Mesenchymal stem cell (in vitro differentiated cells and primary cell): ENCODE data around the gene HOXB13.

Source experiments
- DNase-seq: peaks from one replicate; pipeline ENCODE4 v3.0.0-alpha.2; 2013
- H2AFZ ChIP-seq: one replicate; pipeline ENCODE4 v1.6.1; 2013; ENCODE audit warnings: low read depth, mild to moderate bottlenecking, control low read depth, inconsistent platforms, low read length, moderate library complexity
- H2AK5ac ChIP-seq: 2 replicates; pipeline ENCODE4 v1.6.1; 2013; ENCODE audit warnings: low read length, moderate library complexity, mild to moderate bottlenecking, inconsistent platforms; ENCODE audit not compliant: severe bottlenecking
- H2BK120ac ChIP-seq: one replicate; pipeline ENCODE4 v1.6.1; 2013; ENCODE audit warnings: low read depth, mild to moderate bottlenecking, inconsistent platforms, low read length, moderate library complexity
- H2BK12ac ChIP-seq, 2 experiments: one replicate each; pipeline ENCODE4 v1.6.1; 2013; ENCODE audit warnings: inconsistent platforms in 2 of 2, low read length in 2 of 2, mild to moderate bottlenecking in 2 of 2, moderate library complexity in 2 of 2, control low read depth in 1 of 2
- H2BK15ac ChIP-seq: one replicate; pipeline ENCODE4 v1.6.1; 2013; ENCODE audit warnings: mild to moderate bottlenecking, low read depth, inconsistent platforms; ENCODE audit not compliant: poor library complexity, severe bottlenecking
- H2BK5ac ChIP-seq: 2 replicates; pipeline ENCODE4 v1.6.1; 2013; ENCODE audit warnings: low read depth, mild to moderate bottlenecking, low read length, control low read depth, inconsistent platforms; ENCODE audit not compliant: poor library complexity, severe bottlenecking
- H3K14ac ChIP-seq, 2 experiments: one replicate each; pipeline ENCODE4 v1.6.1; 2013; ENCODE audit warnings: inconsistent platforms in 2 of 2, low read length in 2 of 2, control low read depth in 1 of 2, mild to moderate bottlenecking in 1 of 2, moderate library complexity in 1 of 2
- H3K18ac ChIP-seq, 2 experiments: one replicate each; pipeline ENCODE4 v1.6.1; 2013; ENCODE audit warnings: inconsistent platforms in 2 of 2, low read length in 2 of 2, control low read depth in 1 of 2, low read depth in 1 of 2, mild to moderate bottlenecking in 1 of 2
- H3K23ac ChIP-seq, 2 experiments: one replicate each; pipeline ENCODE4 v1.6.1; 2013; ENCODE audit warnings: inconsistent platforms in 2 of 2, low read length in 2 of 2, mild to moderate bottlenecking in 2 of 2, moderate library complexity in 2 of 2, control low read depth in 1 of 2
- H3K27ac ChIP-seq: 2 replicates; pipeline ENCODE4 v1.5.1; 2013; ENCODE audit warnings: mild to moderate bottlenecking, moderate library complexity, low read length, control low read depth, inconsistent platforms; ENCODE audit not compliant: poor library complexity, severe bottlenecking
- H3K27me3 ChIP-seq, 2 experiments: 2 replicates each; pipeline versions ENCODE4 v1.6.1 to v1.7.0; 2013; ENCODE audit warnings: low read length in 2 of 2, mild to moderate bottlenecking in 2 of 2, moderate library complexity in 2 of 2, control low read depth in 1 of 2, inconsistent platforms in 1 of 2; ENCODE audit not compliant: control insufficient read depth in 1 of 2, insufficient read depth in 1 of 2
- H3K36me3 ChIP-seq, 2 experiments: 2 replicates each; pipeline versions ENCODE4 v1.6.1 to v1.7.0; 2013; ENCODE audit warnings: low read length in 2 of 2, control low read depth in 1 of 2, inconsistent platforms in 1 of 2, low read depth in 1 of 2, mild to moderate bottlenecking in 1 of 2; ENCODE audit not compliant: insufficient read depth in 2 of 2, control insufficient read depth in 1 of 2
- H3K4ac ChIP-seq, 2 experiments: one replicate each; pipeline ENCODE4 v1.6.1; 2013; ENCODE audit warnings: inconsistent platforms in 2 of 2, low read length in 2 of 2, mild to moderate bottlenecking in 2 of 2, moderate library complexity in 2 of 2, control low read depth in 1 of 2, low read depth in 1 of 2
- H3K4me1 ChIP-seq: 2 replicates; pipeline ENCODE4 v1.6.1; 2013; ENCODE audit warnings: low read depth, low read length, control low read depth; ENCODE audit not compliant: control insufficient read depth, insufficient read depth
- H3K4me2 ChIP-seq: 2 replicates; pipeline ENCODE4 v1.6.1; 2013; ENCODE audit warnings: low read length, mild to moderate bottlenecking, inconsistent platforms; ENCODE audit not compliant: poor library complexity, severe bottlenecking
- H3K4me3 ChIP-seq, 2 experiments: 2 replicates each; pipeline versions ENCODE4 v1.5.1 to v1.7.0; 2013; ENCODE audit warnings: low read length in 2 of 2, mild to moderate bottlenecking in 2 of 2, control low read depth in 1 of 2, low read depth in 1 of 2; ENCODE audit not compliant: insufficient read depth in 1 of 2
- H3K79me1 ChIP-seq: replicated peaks from 2 replicates; pipeline ENCODE4 v1.6.1; 2013; ENCODE audit warnings: mild to moderate bottlenecking, control low read depth, low read length, inconsistent platforms; ENCODE audit not compliant: poor library complexity, severe bottlenecking
- H3K9ac ChIP-seq: 2 replicates; pipeline ENCODE4 v1.7.0; 2013; ENCODE audit warnings: mild to moderate bottlenecking, low read length, moderate library complexity
- H3K9me3 ChIP-seq: 2 replicates; pipeline ENCODE4 v1.7.0; 2013; ENCODE audit warnings: mild to moderate bottlenecking, low read length; ENCODE audit not compliant: control insufficient read depth
- H4K8ac ChIP-seq: one replicate; pipeline ENCODE4 v1.6.1; 2013; ENCODE audit warnings: inconsistent platforms, mild to moderate bottlenecking, low read length, moderate library complexity
- H4K91ac ChIP-seq: one replicate; pipeline ENCODE4 v1.6.1; 2013; ENCODE audit warnings: mild to moderate bottlenecking, low read length, inconsistent platforms
- WGBS: methylation state at CpG from one replicate; pipeline ENCODE4 v1.1.7; 2013; ENCODE audit warnings: mixed read lengths; 5-methylcytosine and 5-hydroxymethylcytosine counted together

The HOXB13 gene

DNA sequence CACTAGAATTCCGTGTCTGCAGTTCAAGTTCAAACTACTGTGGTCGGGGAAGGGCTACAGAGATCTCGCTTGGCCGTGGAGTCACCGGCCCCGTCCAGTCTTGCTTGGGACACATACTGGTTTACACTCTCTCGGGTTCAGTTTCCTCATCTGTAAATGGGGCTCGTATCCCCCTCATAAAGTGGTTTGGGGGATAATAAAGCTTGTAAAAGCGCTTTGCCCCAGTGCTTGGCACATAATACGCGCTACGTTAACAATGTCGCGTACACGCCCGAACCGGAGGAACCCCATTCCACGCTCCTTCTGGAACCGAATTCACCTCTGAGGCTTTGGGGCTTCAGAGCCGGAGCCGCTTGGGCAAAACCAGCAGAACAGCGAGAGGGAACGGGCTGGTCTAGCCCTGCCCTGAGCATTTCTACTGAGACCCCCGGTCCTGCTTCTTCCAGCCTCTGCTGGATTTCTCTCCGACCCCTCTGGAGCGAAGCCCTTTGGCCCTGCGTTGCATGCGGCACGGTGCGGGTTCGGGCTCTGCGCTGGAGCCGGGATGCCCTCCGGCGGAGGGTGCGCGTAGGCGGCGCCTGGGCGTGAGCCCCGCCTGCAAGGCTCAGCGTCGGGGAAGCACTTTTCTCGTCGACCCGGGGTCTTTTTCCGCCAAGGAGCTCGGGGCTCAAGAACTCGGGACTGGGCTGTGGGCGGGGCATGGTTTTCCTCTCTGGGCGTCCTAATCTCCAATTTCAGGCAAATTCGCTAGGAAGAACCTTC lies 26.1 kb upstream of the HOXB13 start:
- H3K14ac ChIP-seq = peak overlapping the region in 1 of 2 experiments; percentile 74
- peaks cover 12% of the 10 kb centered on the region for H3K4me1 ChIP-seq
- H3K9ac ChIP-seq = no peak overlapping the region
- H2BK5ac ChIP-seq = no peak overlapping the region
- no peak overlapping the region for H3K18ac ChIP-seq
- peak overlapping the region in 1 of 2 experiments; percentile 29 for H3K4me3 ChIP-seq
- no peak overlapping the region for H3K4ac ChIP-seq
- no peak overlapping the region for H2BK15ac ChIP-seq
- no peak overlapping the region for H2BK120ac ChIP-seq
- no peak overlapping the region for H2AFZ ChIP-seq
- H2BK12ac ChIP-seq = no peak overlapping the region
- H3K23ac ChIP-seq = peak overlapping the region in 1 of 2 experiments; percentile 78
- no peaks in the 10 kb centered on the region for H3K9me3 ChIP-seq
- H3K27me3 ChIP-seq = peaks cover 94 to 96% of the 10 kb centered on the region in 2 experiments
- 9% methylated on average over 52 of the region's 52 CpGs for WGBS
- H3K79me1 ChIP-seq = no peaks in the 10 kb centered on the region
- no peak overlapping the region for H3K4me2 ChIP-seq
- DNase-seq = no peak
- no peak overlapping the region for H2AK5ac ChIP-seq
- no peaks in the 10 kb centered on the region for H3K36me3 ChIP-seq
- H4K91ac ChIP-seq = no peak overlapping the region
- H4K8ac ChIP-seq = no peak overlapping the region
- no peak overlapping the region for H3K27ac ChIP-seq

- Histone ChIP-seq H4K8ac (no peak overlapping the region), H4K91ac (no peak overlapping the region), H2AK5ac (no peak overlapping the region), H3K27me3 (peaks cover 95 to 96% of the 10 kb centered on the region in 2 experiments), H2BK12ac (no peak overlapping the region), H3K4me2 (no peak overlapping the region), H3K36me3 (no peaks in the 10 kb centered on the region), H3K4me3 (peak overlapping the region in 1 of 2 experiments; percentile 29), H3K27ac (no peak overlapping the region), H3K14ac (no peak overlapping the region), H3K23ac (no peak overlapping the region), H3K4me1 (peaks cover 12% of the 10 kb centered on the region), H3K79me1 (no peaks in the 10 kb centered on the region), H3K18ac (no peak overlapping the region), H3K4ac (no peak overlapping the region), H2BK5ac (no peak overlapping the region), H3K9me3 (no peaks in the 10 kb centered on the region), H2AFZ (no peak overlapping the region), H2BK15ac (no peak overlapping the region), H3K9ac (no peak overlapping the region), H2BK120ac (no peak overlapping the region)
- 9% methylated on average over 22 of the region's 22 CpGs for WGBS
- peak; percentile 49 for DNase-seq
Observed at GRCh38 chr17:48753794-48754499, 25.4 kb upstream of the HOXB13 start.

DNA sequence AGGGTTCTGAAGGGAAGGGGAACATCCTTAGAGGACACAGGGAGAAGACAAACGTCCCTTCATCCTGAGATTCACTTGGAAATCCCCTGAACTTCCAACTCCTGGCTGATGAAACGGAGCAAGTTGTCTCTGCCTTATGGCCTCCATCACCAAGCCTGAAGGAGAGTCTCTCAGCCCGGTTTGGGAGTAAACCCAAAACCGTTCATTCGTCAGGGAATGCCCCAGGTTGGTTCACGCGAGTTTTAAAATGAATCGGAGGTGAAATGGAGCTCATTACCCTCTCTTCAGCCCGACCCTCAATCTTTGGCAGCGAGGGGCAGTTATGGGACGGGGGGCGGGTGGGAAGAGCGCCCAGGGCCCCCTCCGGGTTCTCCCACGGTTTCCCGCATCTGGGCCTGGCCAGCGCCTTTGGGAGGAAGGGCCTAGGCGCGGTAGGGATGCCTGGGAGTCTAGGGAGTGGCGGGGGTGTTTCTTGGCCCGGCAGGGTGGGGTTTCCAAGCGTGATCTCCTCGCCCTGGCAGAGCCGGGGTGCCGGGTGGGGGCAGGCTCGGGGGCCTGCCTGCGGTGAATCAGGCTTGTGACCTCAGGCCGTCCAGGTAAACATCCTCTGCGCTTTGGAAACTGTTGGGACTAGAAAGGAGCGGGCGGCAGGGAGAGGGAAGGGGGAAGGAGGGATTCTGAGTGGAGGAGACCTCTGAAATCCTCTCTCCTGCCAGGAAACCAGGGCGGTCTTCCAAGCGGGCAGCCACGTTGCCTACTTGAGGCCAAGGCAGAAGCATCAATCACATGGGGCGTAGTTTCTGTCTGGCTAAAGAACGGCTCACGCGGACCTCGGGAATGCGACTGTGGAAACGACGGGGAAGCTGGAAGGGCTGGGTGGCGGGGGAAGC lies 24.1 kb upstream of the HOXB13 start:
- 11% methylated on average over 39 of the region's 43 CpGs for WGBS
- no peak overlapping the region for H3K4me2 ChIP-seq
- no peak overlapping the region for H4K8ac ChIP-seq
- peak overlapping the region in 1 of 2 experiments; percentile 36 for H3K23ac ChIP-seq
- H4K91ac ChIP-seq = no peak overlapping the region
- H3K4ac ChIP-seq = no peak overlapping the region
- H3K4me3 ChIP-seq = no peak overlapping the region
- no peak overlapping the region for H3K18ac ChIP-seq
- no peak overlapping the region for H2AFZ ChIP-seq
- H3K27ac ChIP-seq = no peak overlapping the region
- H3K14ac ChIP-seq = no peak overlapping the region
- peaks cover 89 to 99% of the 10 kb centered on the region in 2 experiments for H3K27me3 ChIP-seq
- no peaks in the 10 kb centered on the region for H3K79me1 ChIP-seq
- no peak overlapping the region for H2BK12ac ChIP-seq
- no peak overlapping the region for H2BK15ac ChIP-seq
- no peak for DNase-seq
- H2AK5ac ChIP-seq = no peak overlapping the region
- H3K4me1 ChIP-seq = peaks cover 12% of the 10 kb centered on the region
- H3K9ac ChIP-seq = no peak overlapping the region
- H3K9me3 ChIP-seq = no peaks in the 10 kb centered on the region
- H2BK5ac ChIP-seq = no peak overlapping the region
- H2BK120ac ChIP-seq = no peak overlapping the region
- no peaks in the 10 kb centered on the region for H3K36me3 ChIP-seq
